ENCODE measurements around the gene ZMYND8. TPM values are rescaled to one million over a fixed set of nuclear protein-coding genes. Genes with fewer than 3 reads are reported as not detected.

ZMYND8 gene
- total RNA-seq, 2 donors from 2014 or later = 18.9 to 19.1 TPM

DNA sequence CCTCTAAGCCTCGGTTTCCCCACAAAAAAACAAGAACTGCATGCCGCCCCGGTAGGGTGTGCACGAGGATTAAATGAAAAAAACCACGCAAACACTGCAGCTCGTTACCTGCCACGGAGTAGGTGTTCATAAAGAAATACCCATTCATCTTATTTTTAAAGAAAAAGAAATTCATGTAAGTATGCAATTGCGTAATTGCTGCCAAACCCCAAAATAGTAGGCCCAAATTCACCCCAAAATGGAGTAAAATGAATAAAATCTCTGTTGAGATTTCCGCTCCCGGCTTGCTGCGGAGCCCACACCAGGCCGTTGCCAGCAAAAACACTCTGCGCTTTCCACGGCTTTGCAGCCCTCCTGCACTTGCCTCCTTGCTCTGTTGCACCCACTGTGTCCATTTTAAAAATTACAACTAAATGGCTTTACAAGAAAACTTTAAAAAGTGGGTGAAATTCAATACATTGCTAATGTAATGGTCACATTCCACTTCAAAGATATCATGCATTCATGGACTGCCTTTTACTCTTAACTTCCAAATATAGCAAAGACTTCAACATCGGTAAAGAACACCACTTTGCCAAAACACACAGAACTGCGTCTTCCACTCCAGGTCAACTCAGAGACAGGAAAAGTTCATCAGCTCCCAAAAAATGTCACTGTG lies 125.0 kb downstream of the ZMYND8 start:
- TF ChIP-seq, protein P1, sequence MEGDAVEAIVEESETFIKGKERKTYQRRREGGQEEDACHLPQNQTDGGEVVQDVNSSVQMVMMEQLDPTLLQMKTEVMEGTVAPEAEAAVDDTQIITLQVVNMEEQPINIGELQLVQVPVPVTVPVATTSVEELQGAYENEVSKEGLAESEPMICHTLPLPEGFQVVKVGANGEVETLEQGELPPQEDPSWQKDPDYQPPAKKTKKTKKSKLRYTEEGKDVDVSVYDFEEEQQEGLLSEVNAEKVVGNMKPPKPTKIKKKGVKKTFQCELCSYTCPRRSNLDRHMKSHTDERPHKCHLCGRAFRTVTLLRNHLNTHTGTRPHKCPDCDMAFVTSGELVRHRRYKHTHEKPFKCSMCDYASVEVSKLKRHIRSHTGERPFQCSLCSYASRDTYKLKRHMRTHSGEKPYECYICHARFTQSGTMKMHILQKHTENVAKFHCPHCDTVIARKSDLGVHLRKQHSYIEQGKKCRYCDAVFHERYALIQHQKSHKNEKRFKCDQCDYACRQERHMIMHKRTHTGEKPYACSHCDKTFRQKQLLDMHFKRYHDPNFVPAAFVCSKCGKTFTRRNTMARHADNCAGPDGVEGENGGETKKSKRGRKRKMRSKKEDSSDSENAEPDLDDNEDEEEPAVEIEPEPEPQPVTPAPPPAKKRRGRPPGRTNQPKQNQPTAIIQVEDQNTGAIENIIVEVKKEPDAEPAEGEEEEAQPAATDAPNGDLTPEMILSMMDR (IDR thresholded peaks at IDR 0.05) = no peak
- no peak for TF ChIP-seq POLR2A (IDR thresholded peaks at IDR 0.05)
- no peak for ATAC-seq
- Histone ChIP-seq H3K27ac (no peak overlapping the region), H3K4me1 (no peaks in the 10 kb centered on the region), H3K27me3 (no peaks in the 10 kb centered on the region), H3K36me3 (replicated peaks in 1 of 2; ENCODE audit: insufficient read depth in 1 of 2, low read depth in 2 of 2) (peaks cover 6 to 24% of the 10 kb centered on the region in 2 donors), H3K4me3 (no peak overlapping the region), H3K9me3 (no peaks in the 10 kb centered on the region)
- no peak for DNase-seq
- 92% methylated on average over 16 of the region's 16 CpGs for WGBS, 2 donors
- intact Hi-C loops (cut with DNase I) = no loop called here

DNA sequence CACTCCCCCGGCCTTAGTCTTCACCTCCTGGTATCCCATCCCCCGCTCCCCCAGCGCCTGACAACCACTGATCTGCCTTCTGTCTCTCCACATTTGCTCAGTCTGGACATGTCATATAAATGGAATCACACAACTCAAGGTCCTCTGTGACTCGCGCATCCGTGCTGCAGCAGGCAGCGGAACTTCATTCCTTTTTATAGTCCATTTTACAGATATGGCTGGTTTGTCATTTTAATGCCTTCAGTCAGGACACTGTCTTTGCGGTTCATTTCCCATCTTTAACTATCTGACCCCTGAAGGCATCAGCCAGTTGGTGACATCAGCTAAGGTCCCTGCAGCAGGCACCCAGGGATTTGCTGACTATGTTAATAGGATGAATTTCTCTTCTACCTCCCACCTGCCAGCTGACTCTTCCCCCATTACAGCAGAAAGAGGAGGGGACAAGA lies 125.7 kb downstream of the ZMYND8 start:
- Histone ChIP-seq H3K4me1 (no peaks in the 10 kb centered on the region), H3K27me3 (no peaks in the 10 kb centered on the region), H3K4me3 (no peak overlapping the region), H3K27ac (no peak overlapping the region), H3K36me3 (replicated peaks in 1 of 2; ENCODE audit: insufficient read depth in 1 of 2, low read depth in 2 of 2) (peaks cover 6 to 26% of the 10 kb centered on the region in 2 donors), H3K9me3 (no peaks in the 10 kb centered on the region)
- ATAC-seq = no peak
- intact Hi-C loops (cut with DNase I) = no loop called here
- 95 to 96% methylated on average over 8 of the region's 8 CpGs for WGBS, 2 donors
- TF ChIP-seq, protein P1 (IDR thresholded peaks at IDR 0.05) = no peak
- no peak for TF ChIP-seq POLR2A (IDR thresholded peaks at IDR 0.05)
- DNase-seq = no peak

DNA sequence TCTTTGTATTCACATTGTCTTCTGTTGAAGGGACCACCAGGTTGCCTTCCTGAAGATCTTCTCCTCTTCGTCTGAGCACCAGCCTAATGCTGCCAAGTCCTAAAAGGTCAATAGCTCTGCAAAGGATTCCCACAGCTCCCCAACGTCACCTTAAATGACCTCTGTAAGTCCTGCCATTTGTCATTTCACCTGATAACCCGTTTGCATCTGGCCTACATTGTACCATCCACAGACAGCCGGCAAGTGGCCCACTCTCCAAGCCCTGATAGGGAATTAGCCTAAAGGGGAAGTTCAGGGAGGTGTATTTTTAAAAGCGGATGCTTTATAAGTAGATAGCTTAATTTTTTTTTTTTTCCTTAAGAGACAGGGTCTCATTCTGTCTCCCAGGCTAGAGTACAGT lies 127.8 kb downstream of the ZMYND8 start:
- Histone ChIP-seq H3K4me3 (no peak overlapping the region), H3K36me3 (replicated peaks in 1 of 2; ENCODE audit: insufficient read depth in 1 of 2, low read depth in 2 of 2) (peaks cover 0 to 25% of the 10 kb centered on the region in 2 donors)
- 58 to 68% methylated on average over 5 of the region's 5 CpGs for WGBS, 2 donors

DNA sequence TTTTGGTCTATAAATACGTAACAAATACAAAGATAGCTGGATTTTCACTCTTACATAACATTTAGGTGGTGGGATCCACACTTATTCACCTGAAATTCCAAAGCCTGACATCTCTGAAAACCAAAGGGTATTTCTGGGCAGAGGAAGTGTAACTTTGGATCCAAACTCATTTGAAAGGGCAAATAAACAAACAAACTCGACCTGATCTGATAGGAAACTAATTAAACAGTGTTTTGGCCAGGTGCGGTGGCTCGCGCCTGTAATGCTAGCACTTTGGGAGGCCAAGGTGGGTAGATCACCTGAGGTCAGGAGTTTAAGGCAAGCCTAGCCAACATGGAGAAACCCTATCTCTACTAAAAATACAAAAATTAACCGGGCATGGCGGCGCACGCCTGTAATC lies 128.9 kb downstream of the ZMYND8 start:
- no peak for DNase-seq
- WGBS, 2 donors = 85 to 86% methylated on average over 9 of the region's 9 CpGs
- intact Hi-C loops (cut with DNase I) = no loop called here
- Histone ChIP-seq H3K27ac (no peak overlapping the region), H3K4me1 (no peaks in the 10 kb centered on the region), H3K4me3 (no peak overlapping the region), H3K9me3 (no peaks in the 10 kb centered on the region), H3K27me3 (no peaks in the 10 kb centered on the region), H3K36me3 (replicated peaks in 1 of 2; ENCODE audit: insufficient read depth in 1 of 2, low read depth in 2 of 2) (peaks cover 6 to 25% of the 10 kb centered on the region in 2 donors)
- TF ChIP-seq POLR2A (IDR thresholded peaks at IDR 0.05) = no peak
- TF ChIP-seq, protein P1 (IDR thresholded peaks at IDR 0.05) = no peak
- no peak for ATAC-seq

More for the DNA sequence above, 127.8 kb downstream of the ZMYND8 start:
- H3K4me1 ChIP-seq = no peaks in the 10 kb centered on the region
- no peak overlapping the region for H3K27ac ChIP-seq
- intact Hi-C loops (cut with DNase I) = no loop called here
- H3K27me3 ChIP-seq = no peaks in the 10 kb centered on the region
- TF ChIP-seq, protein P1 (IDR thresholded peaks at IDR 0.05) = no peak
- TF ChIP-seq POLR2A (IDR thresholded peaks at IDR 0.05) = no peak
- no peaks in the 10 kb centered on the region for H3K9me3 ChIP-seq
- ATAC-seq = no peak
- DNase-seq = no peak

DNA sequence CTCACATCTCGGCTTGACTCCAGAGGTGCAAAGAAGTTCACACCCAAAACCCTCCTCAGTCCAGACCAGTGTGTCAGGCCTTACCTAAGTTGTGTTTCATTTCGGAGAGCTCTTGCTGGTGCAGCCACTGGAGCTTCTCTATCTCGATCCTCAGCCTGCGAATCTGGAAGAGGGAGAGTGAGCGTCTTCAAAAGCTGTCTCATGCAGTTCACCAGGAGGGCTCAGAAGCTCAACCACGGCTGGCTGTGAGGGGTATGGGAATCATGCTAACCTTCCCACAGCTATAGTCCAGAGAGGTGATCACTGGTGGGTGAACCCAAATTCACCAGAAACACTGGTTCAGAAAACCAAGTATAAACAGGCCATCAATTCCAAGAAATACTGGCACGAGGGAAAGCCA lies 129.4 kb downstream of the ZMYND8 start:
- no peaks in the 10 kb centered on the region for H3K9me3 ChIP-seq
- intact Hi-C loops (cut with DNase I) = no loop called here
- H3K27me3 ChIP-seq = no peaks in the 10 kb centered on the region
- ATAC-seq (no peak), DNase-seq (no peak)
- H3K36me3 ChIP-seq (replicated peaks in 1 of 2; ENCODE audit: insufficient read depth in 1 of 2, low read depth in 2 of 2) = peaks cover 6 to 25% of the 10 kb centered on the region in 2 donors
- TF ChIP-seq, protein P1 (IDR thresholded peaks at IDR 0.05) = no peak
- no peak for TF ChIP-seq POLR2A (IDR thresholded peaks at IDR 0.05)
- H3K27ac ChIP-seq = no peak overlapping the region
- 94 to 99% methylated on average over 7 of the region's 7 CpGs for WGBS, 2 donors
- H3K4me1 ChIP-seq = no peaks in the 10 kb centered on the region
- no peak overlapping the region for H3K4me3 ChIP-seq
